NCI-H1092 treated with DMSO at 0.1 percent for 48 hours (cell line): ENCODE measurements around the gene THRB.

ENCODE experiments used
- DNase-seq: peaks from one replicate; lab custom pipeline; 2025; lab: John Stamatoyannopoulos, UW

Gene THRB

GRCh38 chr3:24226397-24226796 is 268.3 kb downstream of the THRB start:
- no peak for DNase-seq

GRCh38 chr3:24225385-24225950 is 269.2 kb downstream of the THRB start:
- no peak for DNase-seq

- no peak for DNase-seq
Observed at GRCh38 chr3:24224666-24225384, 269.8 kb downstream of the THRB start.

GRCh38 chr3:24222165-24222805 is 272.4 kb downstream of the THRB start:
- DNase-seq: no peak

- no peak for DNase-seq
Observed at GRCh38 chr3:24220859-24221657, 273.6 kb downstream of the THRB start.

GRCh38 chr3:24215502-24215901 is 279.1 kb downstream of the THRB start:
- DNase-seq: no peak

GRCh38 chr3:24211381-24211780 is 283.3 kb downstream of the THRB start:
- no peak for DNase-seq

GRCh38 chr3:24202071-24202470 is 292.6 kb downstream of the THRB start:
- DNase-seq: no peak

GRCh38 chr3:24201301-24201700 is 293.3 kb downstream of the THRB start:
- DNase-seq: no peak

- no peak for DNase-seq
Observed at GRCh38 chr3:24199775-24200247, 294.8 kb downstream of the THRB start.

- DNase-seq: no peak
Observed at GRCh38 chr3:24199300-24199699, 295.4 kb downstream of the THRB start.

GRCh38 chr3:24198728-24199127 is 295.9 kb downstream of the THRB start:
- no peak for DNase-seq

GRCh38 chr3:24197809-24198208 is 296.8 kb downstream of the THRB start:
- DNase-seq: no peak

GRCh38 chr3:24196526-24196925 is 298.1 kb downstream of the THRB start:
- DNase-seq: no peak

- no peak for DNase-seq
Observed at GRCh38 chr3:24195504-24196230, 299.0 kb downstream of the THRB start.

- no peak for DNase-seq
Observed at GRCh38 chr3:24192469-24193056, 302.1 kb downstream of the THRB start.

- peak; percentile 17 for DNase-seq
Observed at GRCh38 chr3:24191801-24192403, 302.7 kb downstream of the THRB start.

GRCh38 chr3:24190256-24190655 is 304.4 kb downstream of the THRB start:
- DNase-seq: no peak

- peak; percentile 44 for DNase-seq
Observed at GRCh38 chr3:24185738-24186384, 308.8 kb downstream of the THRB start.

GRCh38 chr3:24184528-24185176 is 310.0 kb downstream of the THRB start:
- DNase-seq: no peak
